ENCODE data around the gene DENND1A.

Gene DENND1A

GRCh38 chr9:123360161-123361085 lies 569.5 kb downstream of the DENND1A start:
- no peak for DNase-seq

- no peak for DNase-seq
Measured at GRCh38 chr9:123359546-123359945, 570.4 kb downstream of the DENND1A start.

- DNase-seq, result no peak
Measured at GRCh38 chr9:123359106-123359505, 570.8 kb downstream of the DENND1A start.

GRCh38 chr9:123358181-123358905 lies 571.6 kb downstream of the DENND1A start:
- DNase-seq, result no peak

GRCh38 chr9:123357743-123358059 lies 572.2 kb downstream of the DENND1A start:
- no peak for DNase-seq

- DNase-seq, result no peak
Measured at GRCh38 chr9:123356851-123357742, 572.8 kb downstream of the DENND1A start.

- DNase-seq, result no peak
Measured at GRCh38 chr9:123355761-123356431, 574.0 kb downstream of the DENND1A start, which contains the start of gene CRB2. Gene CRB2, plus strand, starts transcription at chr9:123356197. Its CDS starts 64 bp downstream, at chr9:123356261.

GRCh38 chr9:123354806-123355508 lies 575.0 kb downstream of the DENND1A start:
- no peak for DNase-seq

- peak; percentile 48 for DNase-seq
Measured at GRCh38 chr9:123353984-123354591, 575.8 kb downstream of the DENND1A start.

- DNase-seq, result no peak
Measured at GRCh38 chr9:123353041-123353440, 576.9 kb downstream of the DENND1A start.

- DNase-seq, result no peak
Measured at GRCh38 chr9:123350590-123351310, 579.2 kb downstream of the DENND1A start.

- peak; percentile 51 for DNase-seq
Measured at GRCh38 chr9:123349691-123350480, 580.0 kb downstream of the DENND1A start.

- no peak for DNase-seq
Measured at GRCh38 chr9:123349033-123349432, 580.9 kb downstream of the DENND1A start.

- DNase-seq, result no peak
Measured at GRCh38 chr9:123348317-123348992, 581.5 kb downstream of the DENND1A start.

GRCh38 chr9:123347289-123348060 lies 582.5 kb downstream of the DENND1A start:
- no peak for DNase-seq

GRCh38 chr9:123346826-123347225 lies 583.1 kb downstream of the DENND1A start:
- DNase-seq, result no peak

GRCh38 chr9:123346026-123346425 lies 583.9 kb downstream of the DENND1A start:
- no peak for DNase-seq

- no peak for DNase-seq
Measured at GRCh38 chr9:123345567-123345955, 584.4 kb downstream of the DENND1A start.
